Parathyroid adenoma (tissue), 2 donors: ENCODE measurements around the gene SEBOX.

Source experiments
- H2AFZ ChIP-seq: fragments of 300-600 bp; sonication (generic); one replicate; pipeline ENCODE4 v1.7.0; 2017; ENCODE audit warnings: antibody characterized with exemption, mild to moderate bottlenecking
- H3K27ac ChIP-seq: fragments of 300-600 bp; sonication (generic); one replicate; pipeline ENCODE4 v1.7.0; 2017
- H3K27me3 ChIP-seq: fragments of 300-600 bp; sonication (generic); one replicate; pipeline ENCODE4 v1.7.0; 2017; ENCODE audit warnings: low read length; ENCODE audit not compliant: control insufficient read depth, insufficient read depth
- H3K36me3 ChIP-seq: fragments of 300-600 bp; sonication (generic); one replicate; pipeline ENCODE4 v1.7.0; 2017; ENCODE audit warnings: low read length; ENCODE audit not compliant: control insufficient read depth, insufficient read depth
- H3K4me1 ChIP-seq: fragments of 300-600 bp; sonication (generic); one replicate; pipeline ENCODE4 v1.7.0; 2017; ENCODE audit warnings: control low read depth
- H3K4me2 ChIP-seq: fragments of 300-600 bp; sonication (generic); one replicate; pipeline ENCODE4 v1.7.0; 2017; ENCODE audit warnings: low read length
- H3K4me3 ChIP-seq: fragments of 300-600 bp; sonication (generic); one replicate; pipeline ENCODE4 v1.7.0; 2017; ENCODE audit warnings: low read depth, low read length
- H3K79me2 ChIP-seq: fragments of 300-600 bp; sonication (generic); one replicate; pipeline ENCODE4 v1.7.0; 2017; ENCODE audit warnings: control low read depth
- H3K9ac ChIP-seq: fragments of 300-600 bp; sonication (generic); one replicate; pipeline ENCODE4 v1.7.0; 2017; ENCODE audit warnings: mild to moderate bottlenecking
- H3K9me3 ChIP-seq: fragments of 300-600 bp; sonication (generic); one replicate; pipeline ENCODE4 v1.7.0; 2017; ENCODE audit warnings: low read length; ENCODE audit not compliant: control insufficient read depth
- CTCF ChIP-seq: fragments of 300-600 bp; sonication (generic); IDR thresholded peaks from one replicate; pipeline ENCODE4 v1.7.0; 2017; ENCODE audit warnings: antibody characterized with exemption, mild to moderate bottlenecking
- donor health status: primary hyperparathyroidism.

Gene SEBOX

DNA sequence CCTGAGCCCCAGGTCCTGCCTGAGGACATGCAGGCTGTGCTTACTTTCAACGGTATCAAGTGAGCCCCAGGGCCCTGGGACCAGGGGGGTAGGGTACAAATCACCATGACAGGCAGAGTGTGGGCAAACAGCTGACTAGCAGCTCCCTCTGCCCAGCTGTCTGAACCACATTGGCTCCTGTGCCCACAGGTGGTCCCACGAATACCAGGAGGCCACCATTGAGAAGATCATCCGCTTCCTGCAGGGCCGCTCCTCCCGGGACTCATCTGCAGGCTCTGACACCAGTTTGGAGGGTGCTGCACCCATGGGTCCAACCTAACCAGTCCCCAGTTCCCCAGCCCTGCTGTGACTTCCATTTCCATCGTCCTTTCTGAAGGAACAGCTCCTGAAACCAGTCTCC lies 31.0 kb upstream of the SEBOX start:
- H3K36me3 ChIP-seq: no peaks in the 10 kb centered on the region
- H3K9me3 ChIP-seq: no peaks in the 10 kb centered on the region
- no peaks in the 10 kb centered on the region for H3K4me1 ChIP-seq
- no peak for TF ChIP-seq CTCF
- H3K9ac ChIP-seq: no peak overlapping the region
- no peak overlapping the region for H3K4me2 ChIP-seq
- no peaks in the 10 kb centered on the region for H3K27me3 ChIP-seq
- H3K79me2 ChIP-seq: no peaks in the 10 kb centered on the region
- H2AFZ ChIP-seq: no peak overlapping the region
- H3K4me3 ChIP-seq: no peak overlapping the region
- no peak overlapping the region for H3K27ac ChIP-seq

- no peak overlapping the region for H3K27ac ChIP-seq
- H3K9ac ChIP-seq: no peak overlapping the region
- H3K4me1 ChIP-seq: no peaks in the 10 kb centered on the region
- H3K79me2 ChIP-seq: no peaks in the 10 kb centered on the region
- H3K27me3 ChIP-seq: no peaks in the 10 kb centered on the region
- no peak overlapping the region for H3K4me3 ChIP-seq
- no peaks in the 10 kb centered on the region for H3K36me3 ChIP-seq
- TF ChIP-seq CTCF: no peak
- H2AFZ ChIP-seq: no peak overlapping the region
- no peaks in the 10 kb centered on the region for H3K9me3 ChIP-seq
- no peak overlapping the region for H3K4me2 ChIP-seq
Measured at GRCh38 chr17:28395426-28395825, 30.4 kb upstream of the SEBOX start.

GRCh38 chr17:28394337-28395116 lies 29.5 kb upstream of the SEBOX start:
- Histone ChIP-seq H3K4me2 (no peak overlapping the region), H3K9ac (no peak overlapping the region), H3K36me3 (no peaks in the 10 kb centered on the region), H3K9me3 (no peaks in the 10 kb centered on the region), H3K4me1 (no peaks in the 10 kb centered on the region), H3K27me3 (no peaks in the 10 kb centered on the region), H2AFZ (no peak overlapping the region), H3K27ac (no peak overlapping the region), H3K4me3 (no peak overlapping the region), H3K79me2 (no peaks in the 10 kb centered on the region)
- TF ChIP-seq CTCF: no peak

DNA sequence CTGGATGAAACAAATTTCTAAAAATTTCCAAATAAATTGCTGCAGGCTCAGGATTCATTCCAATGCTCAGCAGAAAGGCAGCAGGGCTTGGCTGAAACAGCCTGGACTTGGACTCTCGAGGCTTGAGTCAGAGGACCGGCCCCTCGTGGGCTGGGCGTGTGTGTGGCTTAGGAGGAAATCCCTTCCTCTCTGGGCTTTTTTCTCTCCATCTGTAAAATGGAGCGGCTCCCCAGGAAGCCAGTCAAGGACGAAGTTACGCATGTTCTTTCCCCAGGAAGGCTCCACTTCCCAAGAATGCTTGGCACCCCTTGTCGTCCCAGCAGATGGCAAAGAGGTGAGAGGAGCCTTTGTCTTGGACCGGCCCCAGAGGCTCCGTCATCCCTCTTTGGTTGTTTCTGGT lies 27.5 kb upstream of the SEBOX start:
- no peaks in the 10 kb centered on the region for H3K27me3 ChIP-seq
- H3K27ac ChIP-seq: no peak overlapping the region
- H3K9me3 ChIP-seq: no peaks in the 10 kb centered on the region
- no peaks in the 10 kb centered on the region for H3K4me1 ChIP-seq
- no peaks in the 10 kb centered on the region for H3K79me2 ChIP-seq
- no peak overlapping the region for H3K4me3 ChIP-seq
- H2AFZ ChIP-seq: no peak overlapping the region
- H3K4me2 ChIP-seq: no peak overlapping the region
- no peaks in the 10 kb centered on the region for H3K36me3 ChIP-seq
- H3K9ac ChIP-seq: no peak overlapping the region
- no peak for TF ChIP-seq CTCF

- no peaks in the 10 kb centered on the region for H3K36me3 ChIP-seq
- no peaks in the 10 kb centered on the region for H3K4me1 ChIP-seq
- no peak for TF ChIP-seq CTCF
- no peaks in the 10 kb centered on the region for H3K9me3 ChIP-seq
- H3K4me3 ChIP-seq: no peak overlapping the region
- no peak overlapping the region for H2AFZ ChIP-seq
- H3K27ac ChIP-seq: no peak overlapping the region
- H3K4me2 ChIP-seq: no peak overlapping the region
- no peaks in the 10 kb centered on the region for H3K27me3 ChIP-seq
- no peak overlapping the region for H3K9ac ChIP-seq
- no peaks in the 10 kb centered on the region for H3K79me2 ChIP-seq
Measured at GRCh38 chr17:28391401-28391800, 26.4 kb upstream of the SEBOX start.
